ENCODE results near the gene ZBTB20.

DNA sequence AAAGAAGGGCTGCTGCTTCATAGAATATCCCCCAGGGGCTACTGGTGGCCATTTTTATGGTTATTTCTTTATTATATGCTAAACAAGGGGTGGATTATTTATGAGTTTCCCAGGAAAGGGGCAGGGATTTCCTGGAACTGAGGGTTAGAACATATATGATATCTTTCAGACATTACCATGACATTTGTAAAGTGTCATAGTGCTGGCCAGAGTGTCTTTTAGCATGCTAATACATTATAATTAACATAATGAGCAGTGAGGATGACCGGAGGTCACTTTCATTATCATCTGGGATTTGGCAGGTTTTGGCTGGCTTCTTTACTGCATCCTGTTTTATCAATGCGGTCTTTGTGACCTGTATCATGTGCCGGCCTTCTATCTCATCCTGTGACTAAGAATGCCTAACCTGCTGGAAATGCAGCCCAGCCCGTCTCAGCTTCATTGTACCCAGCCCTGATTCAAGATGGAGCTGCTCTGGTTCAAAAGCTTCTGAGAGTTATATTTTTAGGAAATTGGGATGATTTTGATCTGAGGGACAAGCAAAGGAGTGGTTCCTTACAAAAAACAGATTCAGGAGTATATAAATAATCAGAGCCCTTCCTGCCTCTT, 9.1 kb upstream of the ZBTB20 start:
- TF ChIP-seq, protein P1, sequence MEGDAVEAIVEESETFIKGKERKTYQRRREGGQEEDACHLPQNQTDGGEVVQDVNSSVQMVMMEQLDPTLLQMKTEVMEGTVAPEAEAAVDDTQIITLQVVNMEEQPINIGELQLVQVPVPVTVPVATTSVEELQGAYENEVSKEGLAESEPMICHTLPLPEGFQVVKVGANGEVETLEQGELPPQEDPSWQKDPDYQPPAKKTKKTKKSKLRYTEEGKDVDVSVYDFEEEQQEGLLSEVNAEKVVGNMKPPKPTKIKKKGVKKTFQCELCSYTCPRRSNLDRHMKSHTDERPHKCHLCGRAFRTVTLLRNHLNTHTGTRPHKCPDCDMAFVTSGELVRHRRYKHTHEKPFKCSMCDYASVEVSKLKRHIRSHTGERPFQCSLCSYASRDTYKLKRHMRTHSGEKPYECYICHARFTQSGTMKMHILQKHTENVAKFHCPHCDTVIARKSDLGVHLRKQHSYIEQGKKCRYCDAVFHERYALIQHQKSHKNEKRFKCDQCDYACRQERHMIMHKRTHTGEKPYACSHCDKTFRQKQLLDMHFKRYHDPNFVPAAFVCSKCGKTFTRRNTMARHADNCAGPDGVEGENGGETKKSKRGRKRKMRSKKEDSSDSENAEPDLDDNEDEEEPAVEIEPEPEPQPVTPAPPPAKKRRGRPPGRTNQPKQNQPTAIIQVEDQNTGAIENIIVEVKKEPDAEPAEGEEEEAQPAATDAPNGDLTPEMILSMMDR (IDR thresholded peaks at IDR 0.05) = no peak
- TF ChIP-seq POLR2A (IDR thresholded peaks at IDR 0.05) = no peak
